IMR-90 (cell line): ENCODE results near the gene FLRT1. TPM values are rescaled to one million over a fixed set of nuclear protein-coding genes. Genes with fewer than 3 reads are reported as not detected.

Experiments used
- ATAC-seq: fragments of 200-7000 bp; cut with Tn5 transposase; 2 replicates; pipeline ENCODE4 v1.9.1; 2020; ENCODE audit warnings: low read depth, mild to moderate bottlenecking, moderate library complexity
- BruUV-seq: library from RNA; stranded (reverse); fragments of 400-500 nt; replicated peaks from 2 replicates; lab custom pipeline; 2021; lab: Mats Ljungman, UMichigan
- CTCF ChIA-PET: fragments of 300-600 bp; formaldehyde crosslinking; extraction: SDS; loops from one replicate; lab custom pipeline; 2021; ENCODE audit warnings: antibody characterized with exemption; lab: Yijun Ruan, JAX
- POLR2A ChIA-PET: fragments of 300-600 bp; sonication (Branson Sonifier 250); formaldehyde crosslinking; loops from one replicate; lab custom pipeline; 2022; ENCODE audit warnings: antibody characterized with exemption; ENCODE audit not compliant: unreplicated experiment; lab: Charles Lee
- DNase-seq: peaks from one replicate; pipeline ENCODE4 v3.0.0; 2013
- H2AFZ ChIP-seq: replicated peaks from 2 replicates; pipeline ENCODE3; 2013; ENCODE audit warnings: low read length, mild to moderate bottlenecking; ENCODE audit not compliant: poor library complexity
- H2AK5ac ChIP-seq: 2 replicates; pipeline ENCODE4 v1.6.1; 2013; ENCODE audit warnings: low read depth, low read length, inconsistent platforms
- H2AK9ac ChIP-seq: replicated peaks from 2 replicates; pipeline ENCODE3; 2013; ENCODE audit warnings: mild to moderate bottlenecking, low read depth, low read length, moderate library complexity; ENCODE audit not compliant: poor library complexity
- H2BK120ac ChIP-seq: 2 replicates; pipeline ENCODE4 v1.6.1; 2013; ENCODE audit warnings: low read depth, low read length, inconsistent platforms
- H2BK15ac ChIP-seq: 3 replicates; pipeline ENCODE4 v1.6.1; 2013; ENCODE audit warnings: low read depth, low read length, inconsistent platforms
- H2BK20ac ChIP-seq: 2 replicates; pipeline ENCODE4 v1.6.1; 2013; ENCODE audit warnings: low read depth, mild to moderate bottlenecking, inconsistent platforms, low read length, moderate library complexity
- H2BK5ac ChIP-seq: 2 replicates; pipeline ENCODE4 v1.6.1; 2013; ENCODE audit warnings: mild to moderate bottlenecking, low read depth, low read length, inconsistent platforms; ENCODE audit not compliant: poor library complexity, severe bottlenecking
- H3K14ac ChIP-seq: replicated peaks from 2 replicates; pipeline ENCODE4 v1.6.1; 2013; ENCODE audit warnings: low read depth, low read length, inconsistent platforms
- H3K18ac ChIP-seq: 2 replicates; pipeline ENCODE4 v1.6.1; 2013; ENCODE audit warnings: low read depth, low read length, control low read depth
- H3K23ac ChIP-seq: 2 replicates; pipeline ENCODE4 v1.6.1; 2013; ENCODE audit warnings: low read depth, low read length, inconsistent platforms
- H3K27ac ChIP-seq: 2 replicates; pipeline ENCODE4 v1.5.1; 2013; ENCODE audit warnings: mild to moderate bottlenecking, control low read depth, low read length; ENCODE audit not compliant: insufficient read depth
- H3K27me3 ChIP-seq: 2 replicates; pipeline ENCODE4 v1.6.1; 2013; ENCODE audit warnings: low read length; ENCODE audit not compliant: control insufficient read depth, insufficient read depth
- H3K36me3 ChIP-seq: 2 replicates; pipeline ENCODE4 v1.6.1; 2013; ENCODE audit warnings: low read length, mixed read lengths; ENCODE audit not compliant: control insufficient read depth, insufficient read depth
- H3K4ac ChIP-seq: 2 replicates; pipeline ENCODE4 v1.6.1; 2013; ENCODE audit warnings: low read depth, low read length, inconsistent platforms
- H3K4me1 ChIP-seq: 2 replicates; pipeline ENCODE4 v1.6.1; 2013; ENCODE audit warnings: low read length, mixed read lengths; ENCODE audit not compliant: control insufficient read depth, insufficient read depth
- H3K4me2 ChIP-seq: 2 replicates; pipeline ENCODE4 v1.6.1; 2013; ENCODE audit warnings: low read depth, mild to moderate bottlenecking, control low read depth, low read length, moderate library complexity
- H3K4me3 ChIP-seq: 2 replicates; pipeline ENCODE4 v1.5.1; 2013; ENCODE audit warnings: low read depth, mild to moderate bottlenecking, control low read depth, low read length, moderate library complexity; ENCODE audit not compliant: insufficient read depth
- H3K56ac ChIP-seq: 2 replicates; pipeline ENCODE4 v1.6.1; 2013; ENCODE audit warnings: low read length, inconsistent platforms; ENCODE audit not compliant: insufficient read depth; ENCODE audit errors: extremely low read depth
- H3K79me1 ChIP-seq, 2 experiments: 2 replicates each; pipeline ENCODE4 v1.6.1; 2013; ENCODE audit warnings: low read length in 2 of 2, inconsistent platforms in 1 of 2, low read depth in 1 of 2
- H3K9ac ChIP-seq: 2 replicates; pipeline ENCODE4 v1.6.1; 2013; ENCODE audit warnings: low read depth, low read length, control low read depth
- H3K9me1 ChIP-seq: 2 replicates; pipeline ENCODE4 v1.6.1; 2013; ENCODE audit warnings: low read length, inconsistent platforms; ENCODE audit not compliant: insufficient read depth
- H3K9me3 ChIP-seq: 2 replicates; pipeline ENCODE4 v1.6.1; 2013; ENCODE audit warnings: low read length; ENCODE audit not compliant: control insufficient read depth, insufficient read depth
- H4K20me1 ChIP-seq: 2 replicates; pipeline ENCODE4 v1.6.1; 2013; ENCODE audit warnings: low read length, inconsistent platforms; ENCODE audit not compliant: insufficient read depth
- H4K5ac ChIP-seq: 2 replicates; pipeline ENCODE4 v1.6.1; 2013; ENCODE audit warnings: mild to moderate bottlenecking, low read depth, low read length, control low read depth
- H4K8ac ChIP-seq, 2 experiments: 2 replicates each; pipeline ENCODE4 v1.6.1; 2013; ENCODE audit warnings: low read depth in 2 of 2, low read length in 2 of 2, control low read depth in 1 of 2, inconsistent platforms in 1 of 2
- H4K91ac ChIP-seq: 2 replicates; pipeline ENCODE4 v1.6.1; 2013; ENCODE audit warnings: low read depth, low read length, inconsistent platforms; ENCODE audit not compliant: insufficient read depth
- BHLHE40 ChIP-seq: fragments of 150-350 bp; IDR thresholded peaks from 2 replicates; pipeline ENCODE4 v1.6.1; 2016; ENCODE audit warnings: mild to moderate bottlenecking, low read depth, low read length
- CHD1 ChIP-seq: IDR thresholded peaks from 2 replicates; pipeline ENCODE4 v1.6.1; 2012; ENCODE audit warnings: low read depth, low read length, improper control_type of control experiment
- CTCF ChIP-seq: conservative IDR thresholded peaks from 2 replicates; pipeline ENCODE4 v1.5.1; 2012; ENCODE audit warnings: mild to moderate bottlenecking, low read depth, low read length, improper control_type of control experiment
- ELK1 ChIP-seq: fragments of 150-350 bp; IDR thresholded peaks from 2 replicates; pipeline ENCODE4 v1.6.1; 2016; ENCODE audit warnings: low read depth, mild to moderate bottlenecking, low read length, moderate library complexity, borderline replicate concordance
- FOS ChIP-seq: fragments of 150-350 bp; IDR thresholded peaks from 2 replicates; pipeline ENCODE4 v1.6.1; 2016; ENCODE audit warnings: low read depth, low read length
- MAFK ChIP-seq: IDR thresholded peaks from 2 replicates; pipeline ENCODE4 v1.6.1; 2012; ENCODE audit warnings: low read depth, low read length, improper control_type of control experiment
- MAZ ChIP-seq: IDR thresholded peaks from 2 replicates; pipeline ENCODE4 v1.6.1; 2012; ENCODE audit warnings: low read depth, mild to moderate bottlenecking, low read length, improper control_type of control experiment, moderate library complexity, borderline replicate concordance
- MXI1 ChIP-seq: IDR thresholded peaks from 2 replicates; pipeline ENCODE4 v1.6.1; 2012; ENCODE audit warnings: low read depth, mild to moderate bottlenecking, low read length, moderate library complexity, borderline replicate concordance
- NFE2L2 ChIP-seq: fragments of 150-350 bp; IDR thresholded peaks from 2 replicates; pipeline ENCODE4 v1.6.1; 2016; ENCODE audit warnings: low read depth, mild to moderate bottlenecking, low read length
- POLR2A ChIP-seq: IDR thresholded peaks from 2 replicates; pipeline ENCODE4 v1.6.1; 2012; ENCODE audit warnings: mild to moderate bottlenecking, low read depth, low read length
- RAD21 ChIP-seq: IDR thresholded peaks from 2 replicates; pipeline ENCODE4 v1.6.1; 2012; ENCODE audit warnings: low read length, improper control_type of control experiment
- RCOR1 ChIP-seq: IDR thresholded peaks from 2 replicates; pipeline ENCODE4 v1.6.1; 2012; ENCODE audit warnings: mild to moderate bottlenecking, low read length, improper control_type of control experiment; ENCODE audit not compliant: insufficient replicate concordance
- RFX5 ChIP-seq: IDR thresholded peaks from 2 replicates; pipeline ENCODE4 v1.8.0; 2012; ENCODE audit warnings: low read depth, mild to moderate bottlenecking, low read length, moderate library complexity
- SMC3 ChIP-seq: fragments of 150-350 bp; IDR thresholded peaks from 2 replicates; pipeline ENCODE4 v1.6.1; 2016; ENCODE audit warnings: low read depth, mild to moderate bottlenecking, antibody characterized with exemption, low read length, moderate library complexity
- USF2 ChIP-seq: fragments of 150-350 bp; IDR thresholded peaks from 2 replicates; pipeline ENCODE4 v1.6.1; 2017; ENCODE audit warnings: mild to moderate bottlenecking, antibody characterized with exemption, low read length, low read depth
- WGBS, 2 experiments: methylation state at CpG; one replicate each; pipeline versions ENCODE4 v1.1.5 to v1.1.7; 2013; ENCODE audit warnings: missing lambda C conversion rate in 2 of 2; ENCODE audit not compliant: insufficient read length in 1 of 2; ENCODE audit errors: extremely low coverage in 2 of 2; 5-methylcytosine and 5-hydroxymethylcytosine counted together
- dilution Hi-C: fragments of 300-500 bp; cut with HindIII; formaldehyde crosslinking; loops from one replicate; pipeline ENCODE4 v1.14.3; 2018; ENCODE audit warnings: low sequenced_read_pairs; ENCODE audit not compliant: unreplicated experiment
- in situ Hi-C: fragments of 300-500 bp; cut with MboI; formaldehyde crosslinking; loops from 3 replicates; pipeline ENCODE4 v1.14.3; 2019; ENCODE audit warnings: low sequenced_read_pairs, inconsistent platforms, mixed read lengths
- intact Hi-C: fragments of 100-400 bp; cut with micrococcal nuclease; formaldehyde crosslinking; loops from 2 replicates; pipeline ENCODE4 v1.10.0; 2022
- polyA plus RNA-seq, 3 experiments: library from polyadenylated mRNA; depleted of rRNA; stranded (reverse); fragments of >200 nt; gene quantifications; 2 replicates each; pipeline ENCODE4 v1.2.3, GENCODE V29; 2012; ENCODE audit warnings: low replicate concordance in 1 of 3
- total RNA-seq: library from RNA; depleted of rRNA; stranded (reverse); fragments of >200 nt; gene quantifications from 2 replicates; pipeline ENCODE4 v1.2.3, GENCODE V29; 2012

Gene FLRT1
- total and polyA plus RNA-seq, 2 of the 4 experiments (the other 2 are of a cell fraction) = under 0.01 to 0.07 TPM

GRCh38 chr11:64062185-64063039 lies 26.7 kb downstream of the FLRT1 start:
- Histone ChIP-seq H3K9me1 (peaks cover 3% of the 10 kb centered on the region; the same call in 1 of the 2 replicates), H3K14ac (no peak overlapping the region), H4K20me1 (no peaks in the 10 kb centered on the region; the same call in 1 of the 2 replicates), H2AK9ac (no peak overlapping the region), H4K91ac (no peak overlapping the region), H3K56ac (no peak overlapping the region), H4K8ac (no peak overlapping the region), H3K18ac (no peak overlapping the region), H3K27ac (no peak overlapping the region), H3K9me3 (no peaks in the 10 kb centered on the region), H2AFZ (no peak overlapping the region), H3K4me1 (peaks cover 3% of the 10 kb centered on the region; the same call in 1 of the 2 replicates), H2BK120ac (no peak overlapping the region), H2BK15ac (no peak overlapping the region), H3K23ac (no peak overlapping the region), H3K4ac (no peak overlapping the region), H4K5ac (no peak overlapping the region), H3K4me2 (no peak overlapping the region), H3K79me1 (no peaks in the 10 kb centered on the region), H3K27me3 (peaks cover 4% of the 10 kb centered on the region; the same call in 1 of the 2 replicates), H2AK5ac (no peak overlapping the region), H3K4me3 (no peak overlapping the region), H2BK5ac (no peak overlapping the region), H2BK20ac (no peak overlapping the region), H3K36me3 (no peaks in the 10 kb centered on the region), H3K9ac (no peak overlapping the region)
- intact Hi-C loops = no loop called here
- WGBS, 2 experiments = 94% methylated on average over 11 of the region's 16 CpGs; no CpG with 5 or more reads in 1 of the 2 experiments
- ATAC-seq = no peak
- dilution Hi-C loops = no loop called here
- POLR2A ChIA-PET = no interaction called here
- in situ Hi-C loops = no loop called here
- BruUV-seq = no TSS peak
- DNase-seq = no peak
- CTCF ChIA-PET = no interaction called here
- TF ChIP-seq SMC3 (no peak), CHD1 (no peak), CTCF (no peak), MXI1 (no peak), RFX5 (no peak), ELK1 (no peak), FOS (no peak), BHLHE40 (no peak), MAZ (no peak), USF2 (no peak), NFE2L2 (no peak), RAD21 (no peak), POLR2A (no peak), RCOR1 (no peak), MAFK (no peak)
